Spleen (tissue), 11 donors: ENCODE results near the gene DSE. TPM values are rescaled to one million over a fixed set of nuclear protein-coding genes. Genes with fewer than 3 reads are reported as not detected.
A peak's percentile ranks its signal among the peaks of the same experiment; 100 is the strongest.

Source experiments
- DNase-seq: peaks from one replicate; pipeline ENCODE4 v3.0.0-alpha.2; 2020
- H3K27ac ChIP-seq, 8 donors: fragments of 200-600 bp; sonication (generic) in 7 of 8; 1 replicate in 4 of 8; 2 replicates in 4 of 8; pipeline versions ENCODE4 v1.5.0 to v1.8.0; 2016 to 2021; ENCODE audit warnings: inconsistent platforms in 4 of 8, mild to moderate bottlenecking in 4 of 8, moderate library complexity in 1 of 8
- H3K27me3 ChIP-seq, 7 donors: fragments of 200-600 bp; sonication (generic) in 6 of 7; replicated peaks in 1 of 7; 1 replicate in 4 of 7; 2 replicates in 3 of 7; pipeline versions ENCODE4 v1.5.0 to v1.8.0; 2016 to 2021; ENCODE audit warnings: inconsistent platforms in 3 of 7, mild to moderate bottlenecking in 1 of 7
- H3K36me3 ChIP-seq, 6 donors: fragments of 200-600 bp; sonication (generic) in 5 of 6; 1 replicate in 4 of 6; 2 replicates in 2 of 6; pipeline versions ENCODE4 v1.5.0 to v1.8.0; 2016 to 2021; ENCODE audit warnings: inconsistent platforms in 2 of 6
- H3K4me1 ChIP-seq, 6 donors: fragments of 200-600 bp; sonication (generic) in 5 of 6; 1 replicate in 3 of 6; 2 replicates in 3 of 6; pipeline versions ENCODE4 v1.5.0 to v1.8.0; 2016 to 2021; ENCODE audit warnings: inconsistent platforms in 3 of 6
- H3K4me3 ChIP-seq, 8 donors: fragments of 200-600 bp; sonication (generic) in 7 of 8; 1 replicate in 4 of 8; 2 replicates in 4 of 8; pipeline versions ENCODE4 v1.5.0 to v1.8.0; 2016 to 2021; ENCODE audit warnings: inconsistent platforms in 4 of 8, mild to moderate bottlenecking in 4 of 8, moderate library complexity in 2 of 8
- H3K9me3 ChIP-seq, 8 donors: fragments of 200-600 bp; sonication (generic) in 7 of 8; 1 replicate in 4 of 8; 2 replicates in 4 of 8; pipeline versions ENCODE4 v1.5.0 to v1.8.0; 2016 to 2021; ENCODE audit warnings: inconsistent platforms in 4 of 8
- POLR2A ChIP-seq, 3 donors: fragments of 450-650 bp; IDR thresholded peaks; one replicate each; pipeline ENCODE4 v1.5.1; 2017; ENCODE audit warnings: antibody characterized with exemption in 3 of 3, mild to moderate bottlenecking in 1 of 3
- POLR2AphosphoS5 ChIP-seq, 3 donors: sonication (generic); formaldehyde crosslinking; IDR thresholded peaks; one replicate each; pipeline ENCODE4 v1.5.1; 2017; ENCODE audit warnings: antibody characterized with exemption in 3 of 3
- WGBS, 5 donors: extraction: QIAGEN DNeasy Blood & Tissue Kit in 3 of 5; methylation state at CpG; one replicate each; pipeline versions ENCODE4 v1.1.5 to v1.1.7; 2013 to 2018; 5-methylcytosine and 5-hydroxymethylcytosine counted together
- intact Hi-C: fragments of 100-400 bp; cut with DNase I; formaldehyde crosslinking; loops from one replicate; pipeline ENCODE4 v1.15.0; 2023; ENCODE audit warnings: low total_unique reads
- polyA plus RNA-seq, 3 donors: library from polyadenylated mRNA; stranded (reverse); fragments of 200-250 nt; gene quantifications; one replicate each; pipeline ENCODE4 v1.2.1, GENCODE V29; 2013
- total RNA-seq, 7 donors: library from RNA; depleted of rRNA in 3 of 7; stranded (reverse); fragments of >200 nt in 3 of 7; fragmentation: NEBNext Ultra II Directional in 4 of 7; extraction: Animal tissue kit (Norgen Biotek cat#: 25700) in 4 of 7; gene quantifications; one replicate each; pipeline versions ENCODE4 v1.1.0 to v1.2.1, GENCODE V29; 2016 to 2021
- TF ChIP-seq, protein P1 (sequence below), 11 experiments: fragments of 200-600 bp in 7 of 11; fragments of 450-650 bp in 4 of 11; sonication (generic) in 4 of 11; IDR thresholded peaks in 8 of 11; conservative IDR thresholded peaks in 3 of 11; 1 replicate in 7 of 11; 2 replicates in 4 of 11; pipeline versions ENCODE4 v1.4.0 to v1.8.0; 2016 to 2021; ENCODE audit warnings: antibody characterized with exemption in 11 of 11, inconsistent platforms in 4 of 11, mild to moderate bottlenecking in 1 of 11
- donor health status: healthy with polysubstance abuse.
- donor health status: DM: no; HTN: no; CAD: no; lungs with moderate emphysema.
- donor health status: DM: no; HTN: no; CAD: no.
- donor health status: Bipolar disorder and iron deficiency.
- donor health status: healthy.
- donor health status: DM: no; HTN: no; CAD: no.
- donor health status: DM: yes; HTN: yes; CAD: no.

Gene DSE
- total and polyA plus RNA-seq, 10 donors: 8.2 to 82.3 (median 61.7) TPM

DNA sequence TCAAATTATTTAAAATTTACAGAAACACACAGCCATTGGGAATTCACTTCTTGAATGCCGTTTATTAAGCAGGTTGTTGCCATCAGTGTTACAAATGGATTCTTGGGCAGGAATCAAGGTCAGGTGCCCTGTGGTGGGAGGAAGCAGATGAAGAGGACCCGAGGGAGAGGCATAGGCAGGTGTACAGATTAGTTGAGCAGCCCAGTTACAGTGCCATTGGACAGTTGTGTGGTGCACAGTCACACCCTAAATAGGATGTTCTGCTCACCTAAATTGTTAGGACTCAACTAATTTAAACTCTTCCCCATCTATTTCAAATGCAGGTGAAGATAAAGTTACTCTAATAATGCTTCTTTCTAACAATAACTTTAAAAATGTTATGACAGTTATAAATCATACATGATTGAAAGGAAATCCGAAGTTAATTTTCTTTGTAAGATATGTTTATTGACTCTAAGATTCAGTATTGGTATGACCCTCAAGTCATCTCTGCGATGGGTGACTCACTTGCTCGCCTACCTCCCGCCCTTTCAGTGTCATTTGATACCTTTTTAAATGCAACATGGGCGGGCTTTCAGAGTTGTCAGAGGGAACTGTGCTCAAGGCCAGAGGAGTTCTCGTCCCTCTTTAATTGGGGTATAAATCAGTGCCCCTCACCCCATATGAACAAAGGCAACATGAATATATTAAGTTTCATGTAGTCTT is 35.1 kb downstream of the DSE start:
- no peak overlapping the region for H3K4me3 ChIP-seq
- peaks cover 22 to 97% (median 52%) of the 10 kb centered on the region in 6 donors for H3K4me1 ChIP-seq
- 61 to 72% (median 71%) methylated on average over 8 of the region's 8 CpGs for WGBS, 5 donors
- peak overlapping the region; percentile 44 to 79 (median 65) for H3K27ac ChIP-seq
- TF ChIP-seq, protein P1, sequence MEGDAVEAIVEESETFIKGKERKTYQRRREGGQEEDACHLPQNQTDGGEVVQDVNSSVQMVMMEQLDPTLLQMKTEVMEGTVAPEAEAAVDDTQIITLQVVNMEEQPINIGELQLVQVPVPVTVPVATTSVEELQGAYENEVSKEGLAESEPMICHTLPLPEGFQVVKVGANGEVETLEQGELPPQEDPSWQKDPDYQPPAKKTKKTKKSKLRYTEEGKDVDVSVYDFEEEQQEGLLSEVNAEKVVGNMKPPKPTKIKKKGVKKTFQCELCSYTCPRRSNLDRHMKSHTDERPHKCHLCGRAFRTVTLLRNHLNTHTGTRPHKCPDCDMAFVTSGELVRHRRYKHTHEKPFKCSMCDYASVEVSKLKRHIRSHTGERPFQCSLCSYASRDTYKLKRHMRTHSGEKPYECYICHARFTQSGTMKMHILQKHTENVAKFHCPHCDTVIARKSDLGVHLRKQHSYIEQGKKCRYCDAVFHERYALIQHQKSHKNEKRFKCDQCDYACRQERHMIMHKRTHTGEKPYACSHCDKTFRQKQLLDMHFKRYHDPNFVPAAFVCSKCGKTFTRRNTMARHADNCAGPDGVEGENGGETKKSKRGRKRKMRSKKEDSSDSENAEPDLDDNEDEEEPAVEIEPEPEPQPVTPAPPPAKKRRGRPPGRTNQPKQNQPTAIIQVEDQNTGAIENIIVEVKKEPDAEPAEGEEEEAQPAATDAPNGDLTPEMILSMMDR (IDR thresholded peaks at IDR 0.05 in 8 of 11, conservative IDR thresholded peaks at IDR 0.05 in 3 of 11): no peak
- TF ChIP-seq POLR2A (IDR thresholded peaks at IDR 0.05): no peak
- TF ChIP-seq POLR2AphosphoS5 (IDR thresholded peaks at IDR 0.05): no peak
- no peak for DNase-seq
- intact Hi-C loops: no loop called here
- H3K9me3 ChIP-seq: no peaks in the 10 kb centered on the region
- no peaks in the 10 kb centered on the region for H3K36me3 ChIP-seq
- no peaks in the 10 kb centered on the region for H3K27me3 ChIP-seq

DNA sequence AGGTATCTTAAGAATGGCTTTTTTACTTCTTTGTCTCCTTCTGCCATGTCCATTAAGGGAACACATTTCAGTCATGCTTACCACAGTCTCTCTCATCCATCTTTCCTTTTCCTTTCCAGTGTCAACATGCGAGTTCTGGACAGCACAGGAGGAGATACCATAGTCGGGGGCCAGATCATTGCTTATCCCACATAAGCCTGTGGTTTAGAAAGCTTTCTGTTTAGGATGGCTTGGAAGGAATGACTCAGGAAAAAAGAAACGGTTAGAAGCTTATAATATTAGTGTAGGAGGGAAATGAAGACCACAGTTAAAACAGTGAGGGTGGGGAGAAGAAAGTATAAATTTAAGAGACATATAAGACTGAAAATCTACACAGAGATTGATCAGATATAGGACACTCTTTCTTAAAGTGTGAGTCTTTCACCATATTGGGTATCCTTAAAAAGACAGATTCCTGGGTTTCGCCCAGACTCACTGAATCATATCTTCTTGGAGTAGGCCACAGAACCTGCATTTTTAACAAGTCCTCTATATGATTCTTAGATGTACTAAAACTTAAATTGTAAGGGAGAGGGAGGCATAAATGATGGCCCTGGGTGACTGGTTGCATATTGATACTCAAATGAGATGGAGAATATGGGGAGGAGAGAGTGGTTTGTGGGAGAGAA is 36.1 kb downstream of the DSE start:
- Histone ChIP-seq H3K9me3 (no peaks in the 10 kb centered on the region), H3K36me3 (no peaks in the 10 kb centered on the region), H3K27ac (peak overlapping the region in 4 of 8 donors; percentile 72 to 79 (median 75)), H3K27me3 (no peaks in the 10 kb centered on the region), H3K4me3 (no peak overlapping the region), H3K4me1 (peaks cover 32 to 97% (median 62%) of the 10 kb centered on the region in 6 donors)
- no peak for TF ChIP-seq POLR2A (IDR thresholded peaks at IDR 0.05)
- TF ChIP-seq, protein P1 (IDR thresholded peaks at IDR 0.05 in 8 of 11, conservative IDR thresholded peaks at IDR 0.05 in 3 of 11): no peak
- no peak for TF ChIP-seq POLR2AphosphoS5 (IDR thresholded peaks at IDR 0.05)
- no peak for DNase-seq
- WGBS, 5 donors: 45 to 69% (median 56%) methylated on average over 4 of the region's 4 CpGs
- intact Hi-C loops: no loop called here

DNA sequence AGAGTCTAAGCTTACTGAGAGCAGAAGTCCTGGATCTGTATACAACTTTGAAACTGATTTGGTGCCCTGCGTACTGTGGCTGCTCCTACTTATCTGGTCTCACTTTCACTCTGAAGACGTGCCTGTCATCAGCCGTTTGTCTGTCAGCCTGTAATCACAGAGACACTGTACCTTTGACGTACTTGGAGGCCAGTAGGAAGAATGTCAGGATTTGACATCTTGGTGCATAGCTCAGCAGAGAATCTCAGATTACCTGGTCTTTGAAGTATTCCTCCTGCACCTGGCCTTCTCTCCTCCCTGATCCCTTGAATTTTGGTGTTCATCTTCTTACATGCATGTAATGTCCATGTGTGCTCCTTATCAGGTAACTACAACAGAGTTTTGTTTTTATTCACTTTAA is 37.7 kb downstream of the DSE start:
- Histone ChIP-seq H3K9me3 (no peaks in the 10 kb centered on the region), H3K27ac (peak overlapping the region in 2 of 8 donors; percentile 8 to 38), H3K27me3 (no peaks in the 10 kb centered on the region), H3K4me3 (no peak overlapping the region), H3K36me3 (no peaks in the 10 kb centered on the region), H3K4me1 (peaks cover 39 to 100% (median 70%) of the 10 kb centered on the region in 6 donors)
- intact Hi-C loops: no loop called here
- 76 to 82% (median 79%) methylated on average over 4 of the region's 4 CpGs for WGBS, 5 donors
- TF ChIP-seq, protein P1 (IDR thresholded peaks at IDR 0.05 in 8 of 11, conservative IDR thresholded peaks at IDR 0.05 in 3 of 11): no peak
- DNase-seq: no peak

DNA sequence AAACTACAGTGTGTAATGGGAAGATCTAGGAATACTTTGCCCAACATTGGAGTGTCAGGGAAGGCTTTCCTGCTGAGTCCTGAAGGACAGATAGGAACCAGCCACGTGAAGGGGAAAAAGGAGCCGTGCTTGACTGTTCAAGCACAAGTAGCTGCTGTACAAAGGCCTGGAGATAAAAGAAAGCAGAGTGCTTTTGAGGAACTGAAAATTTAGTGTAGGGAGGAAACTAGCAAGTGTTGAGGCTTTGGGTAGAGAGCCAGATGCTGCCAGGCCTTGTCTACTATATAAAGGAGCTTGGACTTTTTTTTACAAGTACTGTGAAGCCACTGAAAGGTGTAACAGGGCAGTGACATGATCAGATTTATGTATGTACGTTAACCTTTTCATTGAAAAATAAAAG is 39.0 kb downstream of the DSE start:
- H3K4me3 ChIP-seq: no peak overlapping the region
- TF ChIP-seq POLR2A (IDR thresholded peaks at IDR 0.05) (no peak), POLR2AphosphoS5 (IDR thresholded peaks at IDR 0.05) (peak in 1 of 3 donors; percentile 47)
- 25 to 36% (median 30%) methylated on average over 3 of the region's 3 CpGs for WGBS, 5 donors
- peaks cover 0 to 5% (median 0%) of the 10 kb centered on the region in 6 donors for H3K36me3 ChIP-seq
- H3K27me3 ChIP-seq: no peaks in the 10 kb centered on the region
- H3K27ac ChIP-seq: peak overlapping the region in 6 of 8 donors; percentile 3 to 79 (median 68)
- intact Hi-C loops: no loop called here
- no peaks in the 10 kb centered on the region for H3K9me3 ChIP-seq
- no peak for DNase-seq
- H3K4me1 ChIP-seq: peaks cover 37 to 88% (median 61%) of the 10 kb centered on the region in 6 donors
